PFSK-1 (cell line): ENCODE data around the gene MXI1.

Experiments used
- POLR2AphosphoS5 ChIP-seq: IDR thresholded peaks from 2 replicates; pipeline ENCODE4 v1.6.1; 2012; ENCODE audit warnings: low read depth, mild to moderate bottlenecking, control low read depth, low read length, moderate library complexity
- REST ChIP-seq, 2 experiments: IDR thresholded peaks; 2 replicates each; pipeline versions ENCODE4 v1.6.1 to v1.8.0; 2011 to 2012; ENCODE audit warnings: low read depth in 2 of 2, low read length in 2 of 2, control low read depth in 1 of 2, inconsistent platforms in 1 of 2, mild to moderate bottlenecking in 1 of 2, moderate library complexity in 1 of 2; ENCODE audit not compliant: insufficient read depth in 1 of 2
- SIN3A ChIP-seq: IDR thresholded peaks from 2 replicates; pipeline ENCODE4 v1.6.1; 2012; ENCODE audit warnings: mild to moderate bottlenecking, low read length, moderate library complexity, borderline replicate concordance; ENCODE audit not compliant: insufficient read depth
- TAF1 ChIP-seq: IDR thresholded peaks from 2 replicates; pipeline ENCODE4 v1.6.1; 2012; ENCODE audit warnings: low read length, control low read depth, borderline replicate concordance; ENCODE audit not compliant: insufficient read depth

- TF ChIP-seq POLR2AphosphoS5, result no peak
- no peak for TF ChIP-seq REST (IDR thresholded peaks at IDR 0.05; ENCODE audit: insufficient read depth in 1 of 2, low read depth in 2 of 2, low read length in 2 of 2)
- TF ChIP-seq TAF1, result no peak
- TF ChIP-seq SIN3A, result no peak
Observed at GRCh38 chr10:110285501-110285900, 78.1 kb downstream of the MXI1 start.
